Neural progenitor cell (in vitro differentiated cells): ENCODE results near the gene TBC1D1.

ENCODE experiments used
- EZH2 ChIP-seq: fragments of 200-600 bp; sonication (generic); IDR thresholded peaks from 2 replicates; pipeline ENCODE4 v1.6.1; 2017; ENCODE audit warnings: antibody characterized with exemption, mild to moderate bottlenecking, moderate library complexity
- TF ChIP-seq, protein P1 (sequence below): fragments of 200-600 bp; sonication (generic); IDR thresholded peaks from 2 replicates; pipeline ENCODE4 v1.5.1; 2017; ENCODE audit warnings: antibody characterized with exemption, mild to moderate bottlenecking

DNA sequence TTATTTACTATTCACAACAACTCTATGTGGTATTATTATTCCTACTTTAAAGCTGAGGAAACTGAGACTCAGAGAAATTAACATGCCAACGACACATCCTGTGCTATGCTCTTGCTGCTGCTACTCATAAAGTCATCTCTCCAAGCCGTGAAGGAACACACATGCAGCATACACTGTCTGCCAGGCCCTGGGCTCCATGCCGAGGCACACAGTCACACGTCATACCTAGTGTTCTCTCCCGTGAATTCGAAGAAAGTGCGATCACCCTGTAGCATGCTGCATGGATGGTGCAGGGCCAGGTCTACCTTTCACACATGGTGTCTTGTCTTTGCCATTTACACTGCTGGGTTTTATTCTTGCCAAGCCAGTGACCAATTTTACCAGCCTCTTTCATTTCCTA lies 34.1 kb downstream of the TBC1D1 start:
- no peak for TF ChIP-seq EZH2
- TF ChIP-seq, protein P1, sequence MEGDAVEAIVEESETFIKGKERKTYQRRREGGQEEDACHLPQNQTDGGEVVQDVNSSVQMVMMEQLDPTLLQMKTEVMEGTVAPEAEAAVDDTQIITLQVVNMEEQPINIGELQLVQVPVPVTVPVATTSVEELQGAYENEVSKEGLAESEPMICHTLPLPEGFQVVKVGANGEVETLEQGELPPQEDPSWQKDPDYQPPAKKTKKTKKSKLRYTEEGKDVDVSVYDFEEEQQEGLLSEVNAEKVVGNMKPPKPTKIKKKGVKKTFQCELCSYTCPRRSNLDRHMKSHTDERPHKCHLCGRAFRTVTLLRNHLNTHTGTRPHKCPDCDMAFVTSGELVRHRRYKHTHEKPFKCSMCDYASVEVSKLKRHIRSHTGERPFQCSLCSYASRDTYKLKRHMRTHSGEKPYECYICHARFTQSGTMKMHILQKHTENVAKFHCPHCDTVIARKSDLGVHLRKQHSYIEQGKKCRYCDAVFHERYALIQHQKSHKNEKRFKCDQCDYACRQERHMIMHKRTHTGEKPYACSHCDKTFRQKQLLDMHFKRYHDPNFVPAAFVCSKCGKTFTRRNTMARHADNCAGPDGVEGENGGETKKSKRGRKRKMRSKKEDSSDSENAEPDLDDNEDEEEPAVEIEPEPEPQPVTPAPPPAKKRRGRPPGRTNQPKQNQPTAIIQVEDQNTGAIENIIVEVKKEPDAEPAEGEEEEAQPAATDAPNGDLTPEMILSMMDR = no peak
